ENCODE data around the gene RPL37A.
A peak's percentile ranks its signal among the peaks of the same experiment; 100 is the strongest.
"Not testable (repeated sequence)": the region's sequence is repeated elsewhere in the genome, so short reads cannot be mapped to it uniquely, and the experiment has no call there.

The RPL37A gene

GRCh38 chr2:216517447-216518225, 19.0 kb downstream of the RPL37A start:
- no peak for DNase-seq (ENCODE audit: low spot score)

GRCh38 chr2:216518566-216519119, 20.0 kb downstream of the RPL37A start:
- DNase-seq (ENCODE audit: low spot score), result not testable (repeated sequence)

- peak; percentile 53 for DNase-seq (ENCODE audit: low spot score)
Observed at GRCh38 chr2:216519154-216519762, 20.6 kb downstream of the RPL37A start.

GRCh38 chr2:216520112-216520511, 21.5 kb downstream of the RPL37A start:
- no peak for DNase-seq (ENCODE audit: low spot score)

- DNase-seq (ENCODE audit: low spot score), result no peak
Observed at GRCh38 chr2:216522892-216523502, 24.4 kb downstream of the RPL37A start.

- DNase-seq (ENCODE audit: low spot score), result no peak
Observed at GRCh38 chr2:216525972-216526371, 27.3 kb downstream of the RPL37A start.

- no peak for DNase-seq (ENCODE audit: low spot score)
Observed at GRCh38 chr2:216526939-216527338, 28.3 kb downstream of the RPL37A start.

- no peak for DNase-seq (ENCODE audit: low spot score)
Observed at GRCh38 chr2:216527600-216527999, 29.0 kb downstream of the RPL37A start.

- no peak for DNase-seq (ENCODE audit: low spot score)
Observed at GRCh38 chr2:216532562-216532961, 33.9 kb downstream of the RPL37A start.

- DNase-seq (ENCODE audit: low spot score), result no peak
Observed at GRCh38 chr2:216533609-216534008, 35.0 kb downstream of the RPL37A start.

- no peak for DNase-seq (ENCODE audit: low spot score)
Observed at GRCh38 chr2:216534809-216535208, 36.2 kb downstream of the RPL37A start.

- no peak for DNase-seq (ENCODE audit: low spot score)
Observed at GRCh38 chr2:216535454-216535995, 36.9 kb downstream of the RPL37A start.

GRCh38 chr2:216536734-216537210, 38.1 kb downstream of the RPL37A start:
- no peak for DNase-seq (ENCODE audit: low spot score)

GRCh38 chr2:216537366-216537765, 38.7 kb downstream of the RPL37A start:
- no peak for DNase-seq (ENCODE audit: low spot score)

- no peak for DNase-seq (ENCODE audit: low spot score)
Observed at GRCh38 chr2:216538538-216538937, 39.9 kb downstream of the RPL37A start.

GRCh38 chr2:216539120-216539519, 40.5 kb downstream of the RPL37A start:
- DNase-seq (ENCODE audit: low spot score), result no peak

- no peak for DNase-seq (ENCODE audit: low spot score)
Observed at GRCh38 chr2:216539791-216540241, 41.2 kb downstream of the RPL37A start.

- DNase-seq (ENCODE audit: low spot score), result no peak
Observed at GRCh38 chr2:216540920-216541319, 42.3 kb downstream of the RPL37A start.

GRCh38 chr2:216541505-216541904, 42.9 kb downstream of the RPL37A start:
- DNase-seq (ENCODE audit: low spot score), result no peak

GRCh38 chr2:216545359-216545758, 46.7 kb downstream of the RPL37A start:
- DNase-seq (ENCODE audit: low spot score), result no peak

GRCh38 chr2:216546241-216546640, 47.6 kb downstream of the RPL37A start:
- no peak for DNase-seq (ENCODE audit: low spot score)

- DNase-seq (ENCODE audit: low spot score), result no peak
Observed at GRCh38 chr2:216546641-216547403, 48.2 kb downstream of the RPL37A start.

Data from hematopoietic multipotent progenitor cell treated with erythropoietin and hydrocortisone succinate and interleukin-3 and kit ligand, for 17 days (in vitro differentiated cells).